PC-9 (cell line): ENCODE data around the gene XPO1. TPM values are rescaled to one million over a fixed set of nuclear protein-coding genes. Genes with fewer than 3 reads are reported as not detected.

Experiments
- BruUV-seq: library from RNA; stranded (reverse); fragments of 400-500 nt; replicated peaks from 2 replicates; lab custom pipeline; 2021; lab: Mats Ljungman, UMichigan
- CTCF ChIA-PET: fragments of 300-600 bp; sonication (Branson Sonifier 250); formaldehyde crosslinking; loops from one replicate; lab custom pipeline; 2022; ENCODE audit warnings: antibody characterized with exemption; lab: Charles Lee
- POLR2A ChIA-PET: fragments of 300-600 bp; sonication (Branson Sonifier 250); formaldehyde crosslinking; loops from one replicate; lab custom pipeline; 2022; ENCODE audit warnings: antibody characterized with exemption; ENCODE audit not compliant: unreplicated experiment; lab: Charles Lee
- DNase-seq, 2 experiments: peaks; one replicate each; pipeline versions ENCODE4 v3.0.0 to v3.0.0-alpha.2; 2015 to 2022; ENCODE audit warnings: mixed read lengths in 1 of 2
- H2AFZ ChIP-seq: fragments of 200-600 bp; sonication (generic); 2 replicates; pipeline ENCODE4 v1.8.1; 2017; ENCODE audit warnings: antibody characterized with exemption
- H3F3A ChIP-seq: fragments of 200-600 bp; sonication (generic); 2 replicates; pipeline ENCODE4 v1.8.1; 2017; ENCODE audit warnings: antibody characterized with exemption, mild to moderate bottlenecking, low read depth; ENCODE audit not compliant: insufficient read depth
- H3K27ac ChIP-seq: fragments of 200-600 bp; sonication (generic); 2 replicates; pipeline ENCODE4 v1.6.1; 2016; ENCODE audit warnings: mixed run types
- H3K27me3 ChIP-seq: fragments of 200-600 bp; sonication (generic); 2 replicates; pipeline ENCODE4 v1.6.1; 2016; ENCODE audit warnings: low read depth, mixed run types; ENCODE audit not compliant: insufficient read depth
- H3K36me3 ChIP-seq: fragments of 200-600 bp; sonication (generic); 2 replicates; pipeline ENCODE4 v1.6.1; 2016; ENCODE audit warnings: low read depth, mixed run types
- H3K4me1 ChIP-seq: fragments of 200-600 bp; sonication (generic); replicated peaks from 2 replicates; pipeline ENCODE4 v1.6.1; 2016; ENCODE audit warnings: mixed run types; ENCODE audit not compliant: insufficient read depth
- H3K4me2 ChIP-seq: fragments of 200-600 bp; sonication (generic); 2 replicates; pipeline ENCODE4 v1.6.1; 2017; ENCODE audit warnings: mixed run types
- H3K4me3 ChIP-seq: fragments of 200-600 bp; sonication (generic); 2 replicates; pipeline ENCODE4 v1.6.1; 2016; ENCODE audit warnings: mixed run types
- H3K79me2 ChIP-seq: fragments of 200-600 bp; sonication (generic); 2 replicates; pipeline ENCODE4 v1.6.1; 2017; ENCODE audit warnings: low read depth, mixed run types
- H3K9me2 ChIP-seq: fragments of 200-600 bp; sonication (generic); 2 replicates; pipeline ENCODE4 v1.8.1; 2017; ENCODE audit warnings: mild to moderate bottlenecking; ENCODE audit not compliant: insufficient read depth
- H3K9me3 ChIP-seq: fragments of 200-600 bp; sonication (generic); 2 replicates; pipeline ENCODE4 v1.8.1; 2016; ENCODE audit warnings: low read depth; ENCODE audit not compliant: insufficient read depth
- H4K20me1 ChIP-seq: fragments of 200-600 bp; sonication (generic); 2 replicates; pipeline ENCODE4 v1.8.1; 2017; ENCODE audit not compliant: insufficient read depth
- EZH2 ChIP-seq: fragments of 200-600 bp; sonication (generic); IDR thresholded peaks from 2 replicates; pipeline ENCODE4 v1.8.0; 2017; ENCODE audit warnings: antibody characterized with exemption, low read depth
- intact Hi-C: fragments of 100-400 bp; cut with micrococcal nuclease; formaldehyde crosslinking; loops from one replicate; pipeline ENCODE4 v1.10.0; 2022; ENCODE audit not compliant: unreplicated experiment
- total RNA-seq: library from RNA; stranded (reverse); gene quantifications from 2 replicates; pipeline ENCODE4 v1.2.3, GENCODE V29; 2021
- TF ChIP-seq, protein P1 (sequence below): fragments of 200-600 bp; sonication (generic); conservative IDR thresholded peaks from 2 replicates; pipeline ENCODE4 v1.6.1; 2017; ENCODE audit warnings: mixed run types, antibody characterized with exemption, mild to moderate bottlenecking, moderate library complexity

Gene XPO1
- total RNA-seq, 1 experiment from 2014 or later = 236 TPM

DNA sequence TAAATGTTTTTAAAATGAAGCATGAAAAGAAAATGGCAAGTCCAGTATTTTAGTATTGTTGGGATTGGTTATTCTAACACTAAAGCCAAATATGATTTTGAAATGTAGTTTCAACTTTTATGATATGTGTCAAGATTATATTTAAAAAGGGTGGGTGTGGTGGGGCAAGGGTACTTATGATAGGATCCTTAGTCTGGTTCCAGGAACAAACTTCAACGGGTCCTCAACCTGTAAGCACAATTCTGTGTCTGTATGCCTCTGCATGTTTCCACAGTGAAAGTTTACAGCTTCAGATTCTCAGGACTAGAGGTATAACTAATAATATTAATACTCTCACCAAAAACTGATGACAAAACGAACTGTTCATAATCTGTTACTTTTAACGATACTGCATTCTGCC lies 73.1 kb downstream of the XPO1 start:
- Histone ChIP-seq H4K20me1 (peaks cover 81% of the 10 kb centered on the region), H3K27me3 (no peaks in the 10 kb centered on the region), H3K4me2 (no peak overlapping the region), H3K9me2 (no peaks in the 10 kb centered on the region), H3F3A (peaks cover 19% of the 10 kb centered on the region; the same call in 1 of the 2 replicates), H3K9me3 (no peaks in the 10 kb centered on the region), H3K79me2 (peaks cover 100% of the 10 kb centered on the region), H2AFZ (no peak overlapping the region), H3K27ac (no peak overlapping the region), H3K4me1 (peaks cover 12% of the 10 kb centered on the region), H3K36me3 (peaks cover 20% of the 10 kb centered on the region), H3K4me3 (no peak overlapping the region)
- DNase-seq = no peak
- no TSS peak for BruUV-seq
- POLR2A ChIA-PET = no interaction called here
- CTCF ChIA-PET = no interaction called here
- intact Hi-C loops = no loop called here
- TF ChIP-seq EZH2 = no peak
- TF ChIP-seq, protein P1, sequence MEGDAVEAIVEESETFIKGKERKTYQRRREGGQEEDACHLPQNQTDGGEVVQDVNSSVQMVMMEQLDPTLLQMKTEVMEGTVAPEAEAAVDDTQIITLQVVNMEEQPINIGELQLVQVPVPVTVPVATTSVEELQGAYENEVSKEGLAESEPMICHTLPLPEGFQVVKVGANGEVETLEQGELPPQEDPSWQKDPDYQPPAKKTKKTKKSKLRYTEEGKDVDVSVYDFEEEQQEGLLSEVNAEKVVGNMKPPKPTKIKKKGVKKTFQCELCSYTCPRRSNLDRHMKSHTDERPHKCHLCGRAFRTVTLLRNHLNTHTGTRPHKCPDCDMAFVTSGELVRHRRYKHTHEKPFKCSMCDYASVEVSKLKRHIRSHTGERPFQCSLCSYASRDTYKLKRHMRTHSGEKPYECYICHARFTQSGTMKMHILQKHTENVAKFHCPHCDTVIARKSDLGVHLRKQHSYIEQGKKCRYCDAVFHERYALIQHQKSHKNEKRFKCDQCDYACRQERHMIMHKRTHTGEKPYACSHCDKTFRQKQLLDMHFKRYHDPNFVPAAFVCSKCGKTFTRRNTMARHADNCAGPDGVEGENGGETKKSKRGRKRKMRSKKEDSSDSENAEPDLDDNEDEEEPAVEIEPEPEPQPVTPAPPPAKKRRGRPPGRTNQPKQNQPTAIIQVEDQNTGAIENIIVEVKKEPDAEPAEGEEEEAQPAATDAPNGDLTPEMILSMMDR = no peak

DNA sequence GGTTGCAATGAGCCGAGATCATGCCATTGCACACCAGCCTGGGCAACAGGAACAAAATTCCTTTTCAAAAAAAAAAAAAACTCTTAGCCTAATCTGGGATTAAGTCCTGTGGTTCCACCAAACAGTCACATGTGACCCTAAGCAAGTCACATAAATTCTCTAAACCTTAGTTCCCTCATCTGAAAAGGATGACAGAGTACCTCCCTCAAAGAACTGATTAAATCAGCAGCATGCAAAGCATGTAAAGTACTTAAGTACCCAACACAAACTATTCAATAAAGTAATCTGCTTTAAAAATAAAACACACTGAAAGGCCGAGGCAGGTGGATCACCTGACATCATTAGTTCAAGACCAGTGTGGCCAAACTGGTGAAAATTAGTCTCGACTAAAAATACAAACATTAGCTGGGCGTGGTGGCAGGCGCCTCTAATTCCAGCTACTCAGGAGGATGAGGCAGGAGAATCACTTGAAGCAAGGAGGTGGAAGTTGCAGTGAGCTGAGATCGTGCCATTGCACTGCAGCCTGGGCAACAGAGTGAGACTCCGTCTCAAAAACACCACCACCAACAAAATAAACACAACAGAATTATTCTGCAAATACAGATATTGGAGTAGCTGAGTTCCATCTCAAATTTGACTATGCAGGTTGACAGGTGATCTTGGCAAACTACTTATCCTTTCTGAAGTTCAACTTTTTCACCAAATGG lies 74.2 kb downstream of the XPO1 start:
- Histone ChIP-seq H3K4me3 (no peak overlapping the region), H3K4me2 (no peak overlapping the region), H3K36me3 (peaks cover 22% of the 10 kb centered on the region), H3K27me3 (no peaks in the 10 kb centered on the region), H4K20me1 (peaks cover 82% of the 10 kb centered on the region), H2AFZ (no peak overlapping the region), H3K4me1 (peaks cover 6% of the 10 kb centered on the region), H3K27ac (no peak overlapping the region), H3K9me2 (no peaks in the 10 kb centered on the region), H3K9me3 (no peaks in the 10 kb centered on the region), H3K79me2 (peaks cover 100% of the 10 kb centered on the region), H3F3A (peaks cover 10% of the 10 kb centered on the region; the same call in 1 of the 2 replicates)
- BruUV-seq = no TSS peak
- intact Hi-C loops = no loop called here
- DNase-seq = no peak
- CTCF ChIA-PET = no interaction called here
- TF ChIP-seq EZH2 = no peak
- TF ChIP-seq, protein P1 = no peak
- POLR2A ChIA-PET = no interaction called here

DNA sequence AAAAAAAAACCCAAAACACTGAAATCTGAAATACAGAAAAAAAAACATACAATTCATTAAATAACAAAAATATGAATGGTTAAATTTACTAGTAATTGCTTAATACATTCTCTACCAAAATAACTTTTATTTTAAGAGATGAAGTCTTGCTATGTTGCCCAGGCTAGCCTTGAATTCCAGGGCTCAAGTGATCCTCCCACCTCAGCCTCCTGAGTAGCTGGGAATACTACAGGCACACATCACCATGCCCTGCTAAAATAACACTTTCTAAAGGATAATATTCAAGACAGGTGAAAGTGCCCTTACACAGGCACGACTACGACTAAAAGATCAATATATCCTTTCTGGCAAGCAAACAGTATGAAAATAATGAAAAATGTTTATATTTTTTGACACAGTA lies 76.8 kb downstream of the XPO1 start:
- POLR2A ChIA-PET = interaction anchor here (0.6 kb wide), 1 partner anchor 54 kb away, joined by 8 read pairs; no protein-coding TSS in a partner anchor
- intact Hi-C loops = no loop called here
- DNase-seq = no peak

More for the DNA sequence above, 76.8 kb downstream of the XPO1 start:
- CTCF ChIA-PET = no interaction called here
- no peak overlapping the region for H3K27ac ChIP-seq
- no peak overlapping the region for H2AFZ ChIP-seq
- H4K20me1 ChIP-seq = peaks cover 89% of the 10 kb centered on the region
- no peaks in the 10 kb centered on the region for H3K9me2 ChIP-seq
- H3K36me3 ChIP-seq = peaks cover 9% of the 10 kb centered on the region; the same call in 1 of the 2 replicates
- H3K4me1 ChIP-seq = no peaks in the 10 kb centered on the region
- H3K79me2 ChIP-seq = peaks cover 100% of the 10 kb centered on the region
- no peak overlapping the region for H3K4me3 ChIP-seq
- H3F3A ChIP-seq = peaks cover 10% of the 10 kb centered on the region; the same call in 1 of the 2 replicates
- BruUV-seq = no TSS peak
- TF ChIP-seq EZH2 = no peak
- TF ChIP-seq, protein P1 = no peak
- H3K27me3 ChIP-seq = no peaks in the 10 kb centered on the region
- H3K4me2 ChIP-seq = no peak overlapping the region
- H3K9me3 ChIP-seq = no peaks in the 10 kb centered on the region
